Measurements from ENCODE around the gene NXNL2.

The NXNL2 gene

DNA sequence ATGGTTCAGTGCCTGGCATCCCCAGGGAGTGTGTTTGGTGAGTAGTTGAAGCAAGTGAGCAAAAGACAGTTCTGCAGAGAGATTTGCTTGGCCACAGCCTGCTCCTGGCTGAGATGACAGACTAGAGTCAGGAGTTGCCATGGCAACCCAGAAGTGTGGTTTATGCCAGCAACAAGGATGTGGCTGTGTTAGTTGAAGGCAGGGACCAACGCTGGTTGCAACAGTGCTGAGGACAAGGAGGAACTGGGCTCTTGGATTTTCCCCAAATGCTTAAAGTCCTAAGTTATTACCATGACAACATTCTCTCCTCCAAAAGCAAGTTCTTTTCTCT, 2.7 kb downstream of the NXNL2 start:
- TF ChIP-seq SIN3A (IDR thresholded peaks at IDR 0.05; ENCODE audit: borderline replicate concordance, insufficient read depth, low read length): no peak
- no peak for TF ChIP-seq TAF1 (IDR thresholded peaks at IDR 0.05; ENCODE audit: borderline replicate concordance, insufficient read depth, low read length)
- no peak for TF ChIP-seq FOXP2 (optimal IDR thresholded peaks at IDR 0.05; ENCODE audit: borderline replicate concordance, extremely low read depth, extremely low read length, insufficient read depth)
- TF ChIP-seq REST (IDR thresholded peaks at IDR 0.05; ENCODE audit: insufficient read depth in 1 of 2, low read depth in 2 of 2, low read length in 2 of 2): no peak
- no peak for TF ChIP-seq POLR2AphosphoS5 (IDR thresholded peaks at IDR 0.05; ENCODE audit: low read depth, low read length)

DNA sequence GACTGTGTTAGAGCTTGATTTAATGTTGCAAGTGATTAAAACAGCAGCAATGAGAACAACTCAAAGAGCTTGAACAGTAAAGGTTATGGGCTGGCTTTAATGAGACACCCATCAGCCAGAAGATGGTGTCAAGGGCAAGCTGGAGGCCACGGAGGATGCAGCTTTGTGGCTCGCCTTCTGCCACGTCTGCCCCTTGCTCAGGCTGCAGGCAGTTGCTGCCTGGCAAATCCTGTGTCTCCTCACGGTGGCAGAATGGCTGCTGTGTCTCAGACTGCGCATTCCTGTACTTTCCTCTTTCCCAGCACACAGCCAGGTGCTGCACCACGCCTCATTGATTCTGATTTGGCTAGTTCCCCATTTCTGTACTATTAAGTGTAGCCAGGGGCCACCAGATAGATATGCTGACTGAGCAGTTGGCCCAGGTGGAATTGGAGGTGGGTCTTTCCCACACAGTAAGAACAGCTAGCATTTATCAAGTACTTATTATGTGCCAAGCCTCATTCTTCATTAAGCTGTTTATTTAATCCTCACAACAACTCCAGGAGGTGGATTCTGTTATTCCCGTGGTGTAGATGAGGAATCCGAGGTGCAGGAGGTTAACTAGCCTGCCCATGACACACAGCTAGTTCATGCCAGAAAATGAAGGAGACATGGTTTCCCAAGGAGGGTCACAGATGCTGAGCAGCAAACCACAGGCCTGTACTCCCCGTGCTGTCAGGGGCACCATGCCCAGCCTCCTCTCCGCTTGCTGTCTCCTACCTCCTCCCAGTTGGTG, 3.5 kb downstream of the NXNL2 start:
- no peak for TF ChIP-seq POLR2AphosphoS5 (IDR thresholded peaks at IDR 0.05; ENCODE audit: low read depth, low read length)
- TF ChIP-seq SIN3A (IDR thresholded peaks at IDR 0.05; ENCODE audit: borderline replicate concordance, insufficient read depth, low read length): no peak
- no peak for TF ChIP-seq TAF1 (IDR thresholded peaks at IDR 0.05; ENCODE audit: borderline replicate concordance, insufficient read depth, low read length)

GRCh38 chr9:88539246-88539645, 4.3 kb downstream of the NXNL2 start:
- no peak for TF ChIP-seq FOXP2 (optimal IDR thresholded peaks at IDR 0.05; ENCODE audit: borderline replicate concordance, extremely low read depth, extremely low read length, insufficient read depth)
- TF ChIP-seq REST (IDR thresholded peaks at IDR 0.05; ENCODE audit: insufficient read depth in 1 of 2, low read depth in 2 of 2, low read length in 2 of 2): no peak
- no peak for TF ChIP-seq SIN3A (IDR thresholded peaks at IDR 0.05; ENCODE audit: borderline replicate concordance, insufficient read depth, low read length)
- TF ChIP-seq TAF1 (IDR thresholded peaks at IDR 0.05; ENCODE audit: borderline replicate concordance, insufficient read depth, low read length): no peak
- no peak for TF ChIP-seq POLR2AphosphoS5 (IDR thresholded peaks at IDR 0.05; ENCODE audit: low read depth, low read length)

DNA sequence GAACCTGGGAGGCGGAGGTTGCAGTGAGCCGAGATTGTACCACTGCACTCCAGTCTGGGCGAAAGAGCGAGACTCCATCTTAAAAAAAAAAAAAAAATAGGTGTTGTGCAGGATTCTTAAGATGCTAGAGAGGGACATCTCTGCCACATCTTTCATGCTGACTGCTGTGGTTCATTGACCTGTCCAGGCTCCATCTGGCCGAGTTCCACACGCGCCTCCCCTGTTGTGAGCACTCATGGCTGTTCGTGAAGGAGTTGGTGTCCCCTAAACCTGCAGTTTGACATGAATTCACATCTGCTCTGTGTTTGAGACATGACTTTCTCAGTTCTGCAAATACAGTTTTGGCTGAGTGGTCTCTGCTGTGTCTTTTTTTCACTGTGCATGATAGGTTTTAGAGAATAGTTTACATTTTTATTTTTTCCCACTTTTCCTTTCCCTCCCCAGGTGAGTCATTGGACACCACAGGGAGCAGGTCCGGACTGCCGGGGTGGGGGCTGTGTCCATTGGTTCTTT, 5.3 kb downstream of the NXNL2 start:
- no peak for TF ChIP-seq REST (IDR thresholded peaks at IDR 0.05; ENCODE audit: insufficient read depth in 1 of 2, low read depth in 2 of 2, low read length in 2 of 2)
- no peak for TF ChIP-seq SIN3A (IDR thresholded peaks at IDR 0.05; ENCODE audit: borderline replicate concordance, insufficient read depth, low read length)
- no peak for TF ChIP-seq FOXP2 (optimal IDR thresholded peaks at IDR 0.05; ENCODE audit: borderline replicate concordance, extremely low read depth, extremely low read length, insufficient read depth)
- no peak for TF ChIP-seq TAF1 (IDR thresholded peaks at IDR 0.05; ENCODE audit: borderline replicate concordance, insufficient read depth, low read length)
- no peak for TF ChIP-seq POLR2AphosphoS5 (IDR thresholded peaks at IDR 0.05; ENCODE audit: low read depth, low read length)

DNA sequence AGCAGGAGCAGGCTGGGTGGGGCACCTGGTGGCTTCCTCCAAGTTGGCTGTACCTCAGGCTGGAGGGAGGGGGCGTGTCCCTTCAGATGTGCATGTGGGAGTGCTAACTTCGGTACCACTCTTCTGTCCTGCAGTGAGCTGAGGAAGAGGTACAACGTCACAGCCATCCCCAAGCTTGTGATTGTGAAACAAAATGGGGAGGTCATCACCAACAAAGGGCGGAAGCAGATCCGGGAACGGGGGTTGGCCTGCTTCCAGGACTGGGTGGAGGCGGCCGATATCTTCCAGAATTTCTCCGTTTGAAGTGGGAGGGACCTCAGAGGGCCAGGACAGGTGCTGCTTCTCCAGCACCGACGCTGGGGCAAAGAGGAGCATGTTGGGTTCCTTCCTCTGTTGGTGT, 9.3 kb downstream of the NXNL2 start:
- TF ChIP-seq REST (IDR thresholded peaks at IDR 0.05; ENCODE audit: insufficient read depth in 1 of 2, low read depth in 2 of 2, low read length in 2 of 2): no peak

All from PFSK-1 (cell line).